NCI-H2081 (cell line): Measurements from ENCODE around the gene EIF4G2.
"Not testable (repeated sequence)": the region's sequence is repeated elsewhere in the genome, so short reads cannot be mapped to it uniquely, and the experiment has no call there.

Experiments
- DNase-seq, 2 experiments: peaks; one replicate each; lab custom pipeline; 2025; lab: John Stamatoyannopoulos, UW

The EIF4G2 gene

DNA sequence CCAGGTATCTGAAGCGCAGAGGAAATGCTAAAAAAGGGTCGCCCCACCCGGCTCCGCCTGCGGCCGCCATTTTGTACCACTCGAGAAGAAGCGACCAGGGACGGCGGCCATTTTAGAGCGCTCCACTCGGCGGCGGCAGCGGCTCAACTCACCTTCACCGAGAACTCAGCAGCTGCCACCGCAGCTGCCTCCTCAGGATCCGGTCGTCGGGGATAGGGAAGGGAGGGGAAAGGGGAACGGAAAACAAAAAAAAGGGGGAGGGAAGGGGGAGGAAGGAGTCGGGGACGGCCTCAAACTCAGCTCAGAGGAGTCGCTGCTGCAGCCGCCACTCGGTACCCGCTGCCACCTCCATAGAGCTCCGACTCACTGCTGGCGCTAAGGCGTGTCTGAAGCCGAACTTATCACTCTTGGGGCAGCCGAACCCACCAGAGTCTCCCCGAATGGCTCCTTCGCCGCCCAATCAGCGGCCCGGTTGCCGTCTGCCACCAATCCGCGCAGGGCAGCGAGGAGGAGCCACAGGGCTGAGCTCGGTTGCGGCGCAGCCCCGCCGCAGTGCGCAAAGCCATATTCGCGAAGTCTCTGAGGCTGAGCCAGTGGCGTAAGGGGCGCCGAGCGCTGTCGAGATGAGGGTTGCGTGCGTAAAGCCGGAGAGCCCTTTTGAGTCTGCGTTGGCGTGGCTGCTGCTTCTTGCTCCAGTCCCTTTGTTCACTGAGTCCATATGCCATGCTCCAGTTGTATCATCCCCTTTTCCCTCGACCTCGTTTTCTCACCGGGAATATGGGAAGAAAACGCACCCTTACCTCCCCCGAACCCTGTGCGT lies at the start of gene EIF4G2:
Gene EIF4G2 (minus strand): TSS at position 374 of the 820 bp plus-strand sequence.
- peak; percentile 97 to 99 for DNase-seq

DNA sequence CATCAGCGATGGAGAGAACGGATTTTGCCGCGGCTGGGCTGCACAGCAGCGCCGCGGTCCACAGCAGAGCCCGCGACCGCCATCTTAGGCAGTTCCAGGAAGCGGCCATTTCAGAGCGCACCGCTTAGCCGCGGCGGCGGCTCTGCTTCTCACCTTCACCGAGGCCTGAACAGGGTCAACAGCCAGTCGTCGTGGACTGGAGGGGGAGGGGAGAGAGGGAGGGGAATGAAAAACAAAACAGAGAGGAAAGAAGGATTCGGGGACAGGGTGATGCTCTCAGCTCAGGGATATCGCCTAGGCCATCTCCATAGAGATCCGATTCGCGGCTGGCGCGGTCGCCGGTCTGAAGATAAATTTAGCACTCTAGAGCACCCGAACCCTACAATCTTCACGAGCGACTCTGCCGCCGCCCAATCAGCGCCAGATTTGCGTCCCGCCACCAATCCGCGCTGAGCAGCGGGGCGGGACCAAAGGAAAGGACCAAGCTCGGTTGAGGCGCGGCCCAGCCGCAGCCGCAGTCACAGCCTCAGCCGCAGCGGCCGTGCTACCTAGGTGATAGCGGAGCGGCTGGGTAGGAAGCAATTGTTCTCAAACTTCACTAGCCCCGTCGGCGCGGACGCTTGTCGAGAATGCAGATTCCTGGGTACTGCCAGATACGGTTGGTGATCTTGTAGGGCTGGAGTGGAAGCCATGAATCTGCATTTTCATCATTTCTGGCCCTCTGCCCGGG lies 49.1 kb upstream of the EIF4G2 start, which contains the start of gene ZBED5:
Gene ZBED5 (minus strand): TSS at position 345 of the 730 bp plus-strand sequence. CDS start 3,108 bp downstream, outside the sequence.
- DNase-seq: peak; percentile 96 to 99

DNA sequence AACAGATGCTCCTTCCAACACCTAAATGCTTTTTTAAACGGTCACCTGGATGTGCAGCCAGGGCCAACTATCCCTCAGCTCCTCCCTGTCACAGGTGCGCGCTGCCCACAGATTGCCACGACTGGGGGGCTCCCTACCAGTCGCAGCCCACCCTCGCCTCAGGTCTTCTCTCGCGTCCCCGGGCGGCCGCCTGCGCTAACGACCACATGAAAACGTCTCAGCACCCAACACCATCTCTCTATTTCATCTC lies 48.7 kb upstream of the EIF4G2 start:
- no peak for DNase-seq

DNA sequence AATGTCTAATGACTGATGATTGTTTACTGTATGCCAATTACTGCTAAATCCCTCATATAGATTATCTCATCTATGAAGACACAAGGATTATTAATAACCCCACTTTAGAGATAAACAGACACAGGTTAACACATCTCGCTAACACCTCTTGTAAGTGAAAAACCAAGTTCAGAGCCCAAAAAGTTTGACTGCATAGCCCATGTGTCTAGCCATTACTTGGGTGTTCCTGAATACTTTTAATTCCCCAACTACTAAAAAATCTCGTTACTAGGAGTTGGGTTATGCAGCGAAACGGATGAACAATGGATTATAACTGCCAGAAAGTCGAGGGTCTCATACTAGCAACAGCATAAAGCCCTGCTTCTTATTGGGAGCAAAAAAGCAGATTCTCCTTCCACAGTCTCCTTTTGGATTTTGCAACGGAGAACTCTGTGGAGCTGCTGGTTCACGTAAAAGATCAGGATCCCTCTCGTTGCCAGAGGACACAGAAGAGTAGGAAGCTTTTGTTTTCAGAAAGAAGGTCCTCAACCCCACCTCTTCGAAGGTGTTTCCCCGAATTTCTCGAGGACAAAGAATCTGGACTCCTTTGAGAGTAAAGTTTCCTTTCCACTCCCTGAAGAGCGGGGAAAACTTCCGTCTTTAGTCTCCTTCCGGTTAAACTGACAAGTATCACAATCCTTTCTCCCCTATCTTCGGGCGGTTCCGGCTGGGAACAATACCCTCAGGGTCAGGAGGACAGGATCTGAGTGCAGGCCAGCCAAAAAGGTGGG lies 48.1 kb upstream of the EIF4G2 start:
- peak in 1 of 2 experiments; percentile 59 for DNase-seq

DNA sequence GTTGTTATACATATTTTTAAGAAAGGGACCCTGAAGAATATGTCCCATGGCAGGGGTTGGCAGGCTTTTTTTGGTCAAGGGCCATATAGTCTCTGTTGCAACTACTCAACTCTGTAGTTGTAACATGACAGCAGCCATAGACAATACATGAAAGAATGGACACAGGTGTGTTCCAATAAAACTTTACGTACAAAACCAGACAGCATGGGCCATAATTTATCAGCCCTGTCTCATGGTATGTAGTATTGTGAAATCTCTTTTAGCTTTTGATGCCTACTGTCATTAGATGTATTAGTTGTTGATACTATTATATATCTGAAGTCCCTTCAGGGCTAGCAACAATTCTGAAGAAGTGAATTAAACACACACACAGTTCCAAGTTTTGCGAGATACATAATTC lies 46.6 kb upstream of the EIF4G2 start:
- no peak for DNase-seq

DNA sequence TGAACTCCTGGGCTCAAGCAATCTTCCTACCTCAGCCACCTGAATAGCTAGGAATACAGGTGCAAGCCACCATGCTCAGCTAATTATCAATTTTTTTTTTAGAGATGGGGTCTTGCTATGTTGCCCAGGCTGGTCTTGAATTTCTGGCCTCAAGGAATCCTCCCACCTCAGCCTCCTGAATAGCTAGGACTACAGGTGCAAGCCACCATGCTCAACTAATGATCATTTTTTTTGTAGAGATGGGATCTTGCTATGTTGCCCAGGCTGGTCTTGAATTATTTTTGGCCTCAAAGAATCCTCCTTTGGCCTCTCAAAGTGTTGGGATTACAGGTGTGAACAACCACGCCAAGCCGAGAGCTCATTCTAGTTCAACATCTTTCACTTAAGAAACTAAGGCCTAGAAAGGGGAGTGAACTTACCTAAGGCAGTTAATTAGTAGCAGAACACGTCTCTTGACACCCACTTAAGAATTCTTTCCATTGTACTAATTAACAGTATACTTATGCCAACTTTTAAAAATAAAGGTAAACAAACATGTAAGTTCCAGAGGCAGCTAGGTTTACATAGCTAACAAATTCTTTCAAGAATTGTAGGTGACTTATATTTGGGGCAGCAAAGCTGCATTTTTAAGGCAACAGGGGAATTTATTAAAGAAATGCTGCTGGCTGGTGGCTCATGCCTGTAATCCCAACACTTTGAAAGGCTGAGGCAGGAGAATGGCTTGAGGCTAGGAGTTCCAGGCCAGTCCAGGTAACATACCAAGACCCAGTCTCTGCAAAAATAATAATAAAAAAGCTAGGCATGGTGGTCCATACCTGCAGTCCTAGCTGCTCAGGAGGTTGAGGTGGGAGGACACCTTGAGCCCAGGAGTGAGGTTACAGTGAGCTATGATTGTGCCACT lies 39.5 kb upstream of the EIF4G2 start:
- no peak for DNase-seq

DNA sequence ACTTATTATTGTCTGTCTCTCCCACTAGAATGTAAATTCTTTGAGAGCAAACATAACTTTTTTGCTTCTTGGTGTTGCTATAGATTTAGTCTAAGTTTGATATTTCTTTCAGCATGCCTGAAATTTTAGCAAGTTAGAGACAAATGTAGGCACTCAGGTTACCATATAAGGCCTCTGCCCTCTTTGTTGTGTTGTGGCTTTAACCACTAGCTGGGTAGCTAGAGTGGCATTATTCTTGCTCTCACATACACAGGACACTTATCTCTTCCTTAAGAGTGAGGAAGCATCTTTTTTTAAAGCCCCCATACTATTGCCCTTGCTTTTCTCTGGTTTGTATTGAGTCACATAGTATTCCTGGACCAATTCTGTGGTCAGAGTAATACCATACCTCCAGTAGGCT lies 37.9 kb upstream of the EIF4G2 start:
- no peak for DNase-seq

DNA sequence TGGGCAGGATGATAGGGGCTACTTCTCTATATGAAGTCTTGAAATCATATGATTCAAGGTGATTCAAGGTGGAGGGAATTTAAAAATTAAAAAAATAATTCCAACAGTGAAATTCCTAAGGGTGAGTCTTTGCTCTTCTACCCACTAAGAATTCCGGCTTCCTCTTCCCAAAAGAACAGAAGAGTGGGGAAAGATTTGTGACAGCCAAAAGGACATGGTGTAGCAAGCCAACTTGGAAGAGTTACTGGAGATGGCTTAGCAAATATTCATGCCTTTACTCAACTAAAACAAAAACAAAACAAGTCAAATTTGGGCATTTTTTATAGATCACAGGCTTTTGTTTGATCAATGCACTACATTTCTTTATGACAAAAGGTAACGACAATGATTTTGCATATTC lies 36.9 kb upstream of the EIF4G2 start:
- DNase-seq: no peak

DNA sequence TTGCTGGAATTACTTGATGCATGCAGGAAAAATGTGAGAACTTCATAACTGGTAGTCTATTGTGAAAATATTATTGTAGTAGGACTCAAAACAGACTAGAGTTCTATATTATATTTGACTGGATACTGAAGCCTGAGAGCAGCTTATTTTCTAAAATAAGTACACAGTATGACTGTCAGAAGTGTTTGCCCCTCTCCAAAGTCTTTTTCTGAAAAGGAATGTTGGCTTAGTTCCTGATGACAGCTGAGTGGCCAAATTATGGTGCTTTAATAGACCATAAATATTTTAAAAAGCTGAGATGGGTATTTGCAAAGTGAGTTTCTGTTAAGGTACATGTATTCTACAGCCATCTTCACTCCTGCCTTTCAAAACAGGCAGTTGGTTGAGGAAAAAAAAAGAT lies 36.1 kb upstream of the EIF4G2 start:
- DNase-seq: no peak

DNA sequence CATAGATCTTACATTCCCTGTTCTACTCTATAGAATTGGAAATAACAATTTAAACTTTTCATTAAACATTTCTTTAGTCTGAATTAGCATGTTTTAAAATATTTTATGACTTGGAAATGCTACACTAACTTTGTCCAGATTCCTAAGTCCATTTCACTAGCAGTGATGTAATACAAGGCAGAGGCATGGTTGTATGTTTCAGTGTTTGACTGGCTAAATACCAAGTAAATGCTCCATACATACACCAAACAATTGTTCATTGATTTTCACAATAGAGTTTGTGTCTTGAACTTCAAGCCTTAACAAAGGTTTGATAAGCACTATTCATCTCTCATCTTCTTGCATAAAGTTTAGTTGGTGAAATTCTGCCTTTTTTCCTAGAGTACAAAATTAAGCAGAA lies 35.6 kb upstream of the EIF4G2 start:
- no peak for DNase-seq

DNA sequence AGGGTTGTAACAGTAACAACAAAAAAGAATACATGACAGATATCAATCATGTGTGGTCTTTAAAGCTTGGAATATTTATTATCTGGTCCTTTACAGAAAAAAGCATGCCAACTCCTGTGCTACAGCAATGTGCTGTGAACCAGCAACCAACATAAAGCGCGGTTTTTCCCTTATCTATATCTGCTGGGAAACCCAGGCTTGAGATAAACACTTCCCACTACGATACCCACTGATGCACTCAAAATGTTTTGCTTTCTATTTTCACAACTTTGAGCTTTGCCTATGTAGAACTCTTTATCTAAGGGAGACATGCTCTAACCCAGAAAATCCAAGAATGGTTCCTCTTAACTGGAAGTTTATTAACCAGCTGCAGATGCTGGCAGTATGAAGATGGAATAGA lies 30.2 kb upstream of the EIF4G2 start:
- no peak for DNase-seq

DNA sequence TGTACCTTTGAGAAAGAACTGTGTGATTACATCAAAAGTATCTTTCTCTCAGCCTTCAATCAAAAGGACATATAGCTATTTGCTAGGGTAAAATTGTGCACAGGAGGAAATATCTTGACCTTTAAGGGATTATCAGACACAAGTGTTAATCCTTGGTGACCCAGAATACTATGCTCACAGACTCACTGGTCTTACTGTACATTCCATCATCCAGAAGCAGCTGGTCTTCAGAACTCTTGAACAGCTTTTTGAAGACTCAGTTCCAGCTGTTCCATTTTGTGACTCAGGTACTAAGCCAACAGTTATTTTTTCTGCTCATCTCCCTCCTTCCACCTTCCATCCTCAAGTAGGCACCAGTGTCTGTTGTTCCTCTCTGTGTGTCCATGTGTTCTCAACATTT lies 29.4 kb upstream of the EIF4G2 start:
- no peak for DNase-seq

DNA sequence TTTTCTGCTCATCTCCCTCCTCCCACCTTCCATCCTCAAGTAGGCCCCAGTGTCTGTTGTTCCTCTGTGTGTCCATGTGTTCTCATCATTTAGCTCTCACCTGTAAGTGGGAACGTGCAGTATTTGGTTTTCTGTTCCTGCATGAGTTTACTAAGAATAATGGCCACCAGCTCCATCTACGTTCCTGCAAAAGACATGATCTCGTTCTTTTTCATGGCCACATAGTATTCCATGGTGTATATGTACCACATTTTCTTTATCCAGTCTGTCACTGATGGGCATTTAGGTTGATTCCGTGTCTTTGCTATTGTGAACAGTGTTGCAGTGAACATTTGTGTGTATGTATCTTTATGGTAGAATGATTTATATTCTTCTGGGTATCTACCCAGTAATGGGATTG lies 28.2 kb upstream of the EIF4G2 start:
- not testable (repeated sequence) for DNase-seq

DNA sequence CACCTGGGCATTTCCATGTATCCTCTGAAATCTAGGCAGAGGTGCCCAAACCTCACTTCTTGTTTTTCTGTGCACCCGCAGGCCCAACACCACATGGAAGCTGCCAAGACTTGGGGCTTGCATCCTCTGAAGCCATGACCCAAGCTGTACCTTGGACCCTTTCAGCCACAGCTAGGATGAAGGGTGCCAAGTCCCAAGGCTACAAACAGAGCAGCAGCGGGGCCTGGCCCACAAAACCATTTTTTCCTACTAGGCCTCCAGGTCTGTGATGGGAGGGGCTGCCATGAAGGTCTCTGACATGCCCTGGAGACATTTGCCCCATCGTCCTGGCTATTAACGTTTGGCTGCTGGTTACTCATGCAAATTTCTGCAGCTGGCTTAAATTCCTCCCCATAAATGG lies 20.4 kb upstream of the EIF4G2 start:
- no peak for DNase-seq

DNA sequence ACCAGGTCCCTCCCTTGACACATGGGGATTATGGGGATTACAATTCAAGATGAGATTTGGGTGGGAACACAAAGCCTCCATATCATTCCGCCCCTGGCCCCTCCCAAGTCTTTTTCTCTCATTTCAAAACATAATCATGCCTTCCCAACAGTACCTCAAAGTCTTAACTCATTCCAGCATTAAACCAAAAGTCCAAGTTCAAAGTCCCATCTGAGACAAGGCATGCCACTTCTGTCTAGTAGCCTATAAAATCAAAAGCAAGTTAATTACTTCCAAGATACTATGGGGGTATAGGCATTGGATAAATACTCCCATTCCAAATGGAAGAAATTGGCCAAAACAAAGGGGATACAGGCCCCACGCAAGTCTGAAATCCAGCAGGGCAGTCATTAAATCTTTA lies 19.7 kb upstream of the EIF4G2 start:
- no peak for DNase-seq

DNA sequence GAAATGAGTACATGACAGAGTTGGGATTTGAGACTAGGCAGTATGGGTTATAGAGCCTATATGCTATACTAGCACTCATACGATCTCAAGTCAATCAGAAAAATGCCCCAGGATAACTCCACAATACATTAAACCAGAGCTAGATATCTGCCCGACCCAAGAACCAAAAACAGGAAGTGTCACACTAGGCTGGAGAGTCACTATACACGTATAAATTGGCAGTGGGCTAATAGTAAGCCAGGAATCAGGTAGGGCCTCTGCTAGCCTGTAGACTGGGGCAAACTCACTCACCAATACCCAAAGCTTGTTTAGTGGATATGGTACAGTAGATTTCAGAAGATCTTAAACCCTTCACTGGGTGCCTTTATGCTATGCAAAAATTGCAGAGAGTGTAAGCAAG lies 16.2 kb upstream of the EIF4G2 start:
- no peak for DNase-seq

DNA sequence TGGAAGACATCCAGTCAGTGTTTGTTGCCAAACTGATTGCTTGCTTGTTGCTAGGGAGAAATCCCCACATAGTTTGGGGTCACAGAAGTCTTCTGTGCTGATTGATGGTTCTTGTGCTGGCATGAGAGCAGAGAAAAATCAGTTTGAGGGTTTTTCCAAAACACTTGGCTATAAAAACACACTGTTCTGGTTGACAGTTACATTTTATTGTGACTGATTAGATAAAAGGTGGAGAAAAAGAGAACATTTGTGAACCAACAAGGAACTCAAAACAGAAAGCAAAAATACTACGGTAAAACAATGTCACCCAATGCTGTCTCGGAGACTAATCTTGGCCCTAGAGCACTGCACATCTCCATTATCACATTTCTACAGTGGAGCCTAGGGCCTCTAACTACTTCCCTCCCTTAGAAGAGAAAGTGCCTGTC lies 14.4 kb upstream of the EIF4G2 start:
- no peak for DNase-seq

DNA sequence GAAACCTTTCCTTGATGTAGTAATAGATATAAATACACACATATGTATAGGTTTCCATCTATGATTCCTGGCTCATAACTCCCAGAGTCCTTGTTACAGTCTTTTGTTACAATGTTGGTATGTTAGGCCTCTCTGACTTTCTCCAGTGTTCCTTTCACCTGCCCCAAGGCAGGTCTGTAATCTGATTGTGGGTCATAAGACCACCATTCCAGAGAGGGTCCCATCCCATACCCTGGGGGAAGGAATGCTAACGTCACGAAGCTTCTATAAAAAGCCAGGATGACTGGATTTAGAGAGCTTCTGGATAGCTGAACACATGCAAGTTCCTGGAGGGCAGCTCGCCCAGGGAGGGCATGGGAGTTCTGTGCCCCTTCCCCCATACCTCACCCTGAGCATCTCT lies 13.8 kb upstream of the EIF4G2 start:
- DNase-seq: not testable (repeated sequence)

DNA sequence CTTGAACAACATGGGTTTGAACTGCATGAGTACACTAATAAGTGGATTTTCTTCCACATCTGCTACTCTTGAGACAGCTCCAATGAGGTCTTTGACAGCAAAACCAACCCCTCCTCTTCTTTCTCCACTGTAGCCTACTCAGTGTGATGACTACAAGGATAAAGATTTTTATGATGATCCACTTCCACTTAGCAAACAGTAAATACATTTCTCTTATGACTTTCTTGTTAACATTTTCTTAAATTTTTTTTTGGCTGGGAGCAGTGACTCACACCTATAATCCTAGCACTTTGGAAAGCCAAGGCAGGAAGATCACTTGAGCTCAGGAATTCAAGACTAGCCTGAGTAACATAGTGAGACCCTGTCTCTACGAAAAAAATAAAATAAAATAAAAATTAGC lies 9.9 kb upstream of the EIF4G2 start:
- DNase-seq: no peak

DNA sequence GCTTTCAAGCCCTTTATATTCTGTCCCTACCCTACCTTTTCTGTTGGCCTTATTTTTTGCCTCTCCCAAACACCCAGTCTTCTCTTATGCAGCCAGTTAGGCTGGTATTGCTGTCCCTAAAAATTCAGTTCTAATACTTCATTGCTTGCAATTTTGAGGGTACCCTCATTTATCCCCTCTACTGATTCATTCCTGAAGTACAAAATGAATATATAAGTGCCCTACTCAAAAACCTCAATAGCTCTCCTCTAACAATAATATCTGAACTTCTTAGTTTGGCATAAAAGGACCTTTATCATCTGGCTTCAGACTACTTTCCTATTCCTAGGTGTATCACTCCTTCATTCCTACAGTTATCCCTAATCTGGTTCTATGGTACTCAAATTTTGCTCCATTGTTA lies 5.2 kb upstream of the EIF4G2 start:
- no peak for DNase-seq

DNA sequence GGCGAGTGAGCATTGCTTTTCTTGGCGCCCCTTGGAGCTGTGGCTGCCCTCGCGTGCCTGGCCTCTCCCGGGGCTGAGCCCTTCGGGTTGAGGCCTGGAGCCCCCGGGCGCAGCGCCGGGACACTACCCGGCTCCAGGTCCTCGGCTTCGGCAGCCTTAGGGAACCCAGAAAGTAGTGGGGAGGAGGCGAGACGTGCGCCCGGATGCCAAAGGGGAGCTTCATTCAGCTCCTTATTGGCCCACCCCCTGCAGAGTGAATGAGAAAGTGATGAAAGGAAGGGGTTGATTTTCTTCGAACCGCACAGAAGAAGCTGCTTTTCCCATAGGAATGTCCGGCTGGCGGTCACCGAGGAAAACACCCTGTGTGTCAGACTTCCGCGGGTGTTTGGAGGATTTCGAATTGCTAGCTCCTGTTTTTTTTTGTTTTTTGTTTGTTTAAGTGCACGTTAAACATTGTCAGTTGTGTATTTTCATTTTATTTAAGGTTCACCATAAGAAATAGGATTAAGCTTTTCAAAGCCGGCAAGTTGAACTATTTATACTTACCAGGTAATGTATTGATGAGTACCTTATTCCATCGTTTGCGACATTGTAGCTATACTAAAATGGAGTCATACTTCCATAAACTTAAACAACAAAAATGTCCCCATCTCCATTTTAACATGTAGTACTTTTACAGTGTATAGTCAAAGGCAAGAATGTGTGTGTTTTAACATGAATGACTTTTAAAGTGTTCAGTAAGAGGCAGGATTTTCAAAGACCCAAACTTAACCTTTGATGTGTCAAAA lies 841 bp upstream of the EIF4G2 start:
- peak; percentile 38 to 61 for DNase-seq
